Vagina (tissue), 2 donors: ENCODE measurements around the gene EDN1. TPM values are rescaled to one million over a fixed set of nuclear protein-coding genes. Genes with fewer than 3 reads are reported as not detected.

Source experiments
- DNase-seq, 2 donors: peaks; one replicate each; pipeline ENCODE4 v3.0.0-alpha.2; 2017; ENCODE audit errors: extremely low spot score in 2 of 2
- H3K27ac ChIP-seq: fragments of 200-600 bp; sonication (generic); one replicate; pipeline ENCODE4 v1.5.1; 2019
- H3K27me3 ChIP-seq: fragments of 200-600 bp; sonication (generic); one replicate; pipeline ENCODE4 v1.5.1; 2019
- H3K36me3 ChIP-seq, 2 donors: fragments of 200-600 bp; sonication (generic); one replicate each; pipeline ENCODE4 v1.5.1; 2017 to 2019
- H3K4me1 ChIP-seq: fragments of 200-600 bp; sonication (generic); one replicate; pipeline ENCODE4 v1.5.1; 2019
- H3K4me3 ChIP-seq, 2 donors: fragments of 200-600 bp; sonication (generic); 1 replicate in 1 of 2; 2 replicates in 1 of 2; pipeline ENCODE4 v1.5.1; 2016 to 2019
- H3K9me3 ChIP-seq: fragments of 200-600 bp; sonication (generic); one replicate; pipeline ENCODE4 v1.5.1; 2019
- POLR2A ChIP-seq, 2 donors: fragments of 450-650 bp; IDR thresholded peaks; one replicate each; pipeline ENCODE4 v1.6.1; 2017; ENCODE audit warnings: antibody characterized with exemption in 2 of 2, mild to moderate bottlenecking in 2 of 2, moderate library complexity in 2 of 2
- POLR2AphosphoS5 ChIP-seq, 2 donors: sonication (generic); formaldehyde crosslinking; IDR thresholded peaks; one replicate each; pipeline ENCODE4 v1.9.0; 2017; ENCODE audit warnings: antibody characterized with exemption in 2 of 2, mild to moderate bottlenecking in 2 of 2, low read depth in 1 of 2; ENCODE audit not compliant: insufficient read depth in 1 of 2
- intact Hi-C: fragments of 100-400 bp; cut with DNase I; formaldehyde crosslinking; loops from one replicate; pipeline ENCODE4 v1.15.1; 2023
- small RNA-seq: library from RNA; depleted of rRNA; stranded (forward); fragments of <200 nt; gene quantifications from one replicate; pipeline ENCODE3, GENCODE V24; 2016
- total RNA-seq: library from RNA; depleted of rRNA; stranded (reverse); fragments of >200 nt; gene quantifications from one replicate; pipeline ENCODE4 v1.2.3, GENCODE V29; 2016
- TF ChIP-seq, protein P1 (sequence below), 3 experiments: fragments of 450-650 bp in 2 of 3; fragments of 200-600 bp in 1 of 3; sonication (generic) in 1 of 3; IDR thresholded peaks; one replicate each; pipeline ENCODE4 v1.5.1; 2017 to 2019; ENCODE audit warnings: antibody characterized with exemption in 3 of 3, mild to moderate bottlenecking in 2 of 3, moderate library complexity in 2 of 3

The EDN1 gene
- total RNA-seq, 1 donor from 2014 or later = 7.1 TPM

DNA sequence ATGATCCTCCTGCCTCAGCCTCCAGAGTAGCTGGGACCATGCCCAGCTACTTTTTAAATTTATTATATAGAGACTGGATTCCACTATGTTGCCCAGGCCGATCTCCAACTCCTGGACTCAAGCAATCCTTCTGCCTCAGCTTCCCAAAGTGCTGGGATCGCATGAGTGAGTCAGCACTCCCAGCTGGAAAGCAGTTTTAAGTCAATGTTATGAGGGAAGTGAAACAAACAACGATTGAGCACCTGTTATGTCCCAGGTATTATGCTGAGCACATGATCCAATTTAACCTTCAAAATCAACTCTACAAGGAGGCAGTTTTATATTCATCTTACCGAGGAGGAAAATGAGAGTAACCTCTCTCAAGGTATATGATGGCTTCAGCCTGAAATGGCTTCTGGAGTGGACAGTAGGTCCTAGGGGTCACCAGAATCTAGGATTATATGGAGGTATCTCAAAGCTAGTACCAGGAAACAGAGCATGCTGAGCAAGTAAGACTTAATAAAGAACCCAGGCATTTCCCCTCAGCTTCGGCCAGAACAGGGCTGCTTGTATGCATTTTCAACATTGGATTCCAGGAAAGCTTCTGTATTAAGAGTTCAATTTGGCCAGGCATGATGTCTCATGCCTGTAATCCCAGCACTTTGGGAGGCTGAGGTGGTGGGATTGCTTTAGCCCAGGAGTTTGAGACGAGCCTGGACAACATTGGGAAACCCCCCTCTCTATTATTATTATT lies 55.0 kb downstream of the EDN1 start:
- H3K36me3 ChIP-seq = no peaks in the 10 kb centered on the region
- H3K4me1 ChIP-seq = no peaks in the 10 kb centered on the region
- no peak overlapping the region for H3K4me3 ChIP-seq
- intact Hi-C loops = no loop called here
- no peaks in the 10 kb centered on the region for H3K27me3 ChIP-seq
- H3K27ac ChIP-seq = no peak overlapping the region
- DNase-seq = no peak
- no peaks in the 10 kb centered on the region for H3K9me3 ChIP-seq
- TF ChIP-seq, protein P1, sequence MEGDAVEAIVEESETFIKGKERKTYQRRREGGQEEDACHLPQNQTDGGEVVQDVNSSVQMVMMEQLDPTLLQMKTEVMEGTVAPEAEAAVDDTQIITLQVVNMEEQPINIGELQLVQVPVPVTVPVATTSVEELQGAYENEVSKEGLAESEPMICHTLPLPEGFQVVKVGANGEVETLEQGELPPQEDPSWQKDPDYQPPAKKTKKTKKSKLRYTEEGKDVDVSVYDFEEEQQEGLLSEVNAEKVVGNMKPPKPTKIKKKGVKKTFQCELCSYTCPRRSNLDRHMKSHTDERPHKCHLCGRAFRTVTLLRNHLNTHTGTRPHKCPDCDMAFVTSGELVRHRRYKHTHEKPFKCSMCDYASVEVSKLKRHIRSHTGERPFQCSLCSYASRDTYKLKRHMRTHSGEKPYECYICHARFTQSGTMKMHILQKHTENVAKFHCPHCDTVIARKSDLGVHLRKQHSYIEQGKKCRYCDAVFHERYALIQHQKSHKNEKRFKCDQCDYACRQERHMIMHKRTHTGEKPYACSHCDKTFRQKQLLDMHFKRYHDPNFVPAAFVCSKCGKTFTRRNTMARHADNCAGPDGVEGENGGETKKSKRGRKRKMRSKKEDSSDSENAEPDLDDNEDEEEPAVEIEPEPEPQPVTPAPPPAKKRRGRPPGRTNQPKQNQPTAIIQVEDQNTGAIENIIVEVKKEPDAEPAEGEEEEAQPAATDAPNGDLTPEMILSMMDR (IDR thresholded peaks at IDR 0.05) = no peak
- TF ChIP-seq POLR2A (IDR thresholded peaks at IDR 0.05) = no peak
- no peak for TF ChIP-seq POLR2AphosphoS5 (IDR thresholded peaks at IDR 0.05; ENCODE audit: insufficient read depth in 1 of 2, low read depth in 1 of 2)

DNA sequence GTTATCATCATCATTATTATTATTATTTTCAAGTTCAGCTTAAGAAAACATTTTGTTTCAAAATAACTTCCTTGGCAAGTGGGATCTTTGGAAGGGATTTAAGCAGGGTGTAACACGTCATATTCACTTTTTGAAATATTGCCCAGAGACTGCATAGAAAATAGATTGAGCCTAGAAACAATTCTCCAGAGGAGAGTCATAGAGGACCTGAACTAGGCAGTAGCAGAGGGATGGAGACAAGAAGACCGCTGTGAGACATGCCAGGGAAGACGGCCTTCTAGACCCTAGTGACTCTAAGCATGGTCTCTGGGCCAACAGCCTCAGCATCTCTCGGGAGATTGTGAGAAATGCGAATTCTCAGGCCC lies 55.5 kb downstream of the EDN1 start:
- no peak for DNase-seq
- no peak overlapping the region for H3K27ac ChIP-seq
- TF ChIP-seq POLR2AphosphoS5 (IDR thresholded peaks at IDR 0.05; ENCODE audit: insufficient read depth in 1 of 2, low read depth in 1 of 2) = no peak
- TF ChIP-seq POLR2A (IDR thresholded peaks at IDR 0.05) = no peak
- TF ChIP-seq, protein P1 (IDR thresholded peaks at IDR 0.05) = no peak

More for the DNA sequence above, 55.5 kb downstream of the EDN1 start:
- Histone ChIP-seq H3K9me3 (no peaks in the 10 kb centered on the region), H3K4me1 (no peaks in the 10 kb centered on the region), H3K4me3 (no peak overlapping the region), H3K36me3 (no peaks in the 10 kb centered on the region), H3K27me3 (no peaks in the 10 kb centered on the region)
- intact Hi-C loops = no loop called here

Small RNA genes within 50 kb of the gene (small RNA-seq; reads per million reads assigned to genes)
- not detected for gene SUMO2P12
